ENCODE results near the gene C16orf74. TPM values are rescaled to one million over a fixed set of nuclear protein-coding genes. Genes with fewer than 3 reads are reported as not detected.

The C16orf74 gene
- total and polyA plus RNA-seq, 10 donors, result 12.1 to 107 (median 19.3) TPM

GRCh38 chr16:85759631-85760419 is 8.9 kb upstream of the C16orf74 start:
- Histone ChIP-seq H3K27me3 (replicated peaks in 1 of 7) (peaks cover 0 to 15% (median 0%) of the 10 kb centered on the region in 7 donors), H3K4me1 (peaks cover 5 to 83% (median 48%) of the 10 kb centered on the region in 6 donors), H3K4me3 (peak overlapping the region in 5 of 8 donors; percentile 16 to 52 (median 25)), H3K27ac (peak overlapping the region in 6 of 8 donors; percentile 42 to 92 (median 86)), H3K36me3 (no peaks in the 10 kb centered on the region), H3K9me3 (no peaks in the 10 kb centered on the region)
- DNase-seq, result peak; percentile 93
- TF ChIP-seq CTCF (IDR thresholded peaks at IDR 0.05 in 8 of 11, conservative IDR thresholded peaks at IDR 0.05 in 3 of 11) (peak; percentile 26 to 69 (median 64)), POLR2A (IDR thresholded peaks at IDR 0.05) (no peak), POLR2AphosphoS5 (IDR thresholded peaks at IDR 0.05) (peak in 2 of 3 donors; percentile 17 to 25)
- WGBS, 5 donors, result 55 to 66% (median 60%) methylated on average over 20 of the region's 20 CpGs
- intact Hi-C loops (cut with DNase I; ENCODE audit: low total_unique reads), result no loop called here

DNA sequence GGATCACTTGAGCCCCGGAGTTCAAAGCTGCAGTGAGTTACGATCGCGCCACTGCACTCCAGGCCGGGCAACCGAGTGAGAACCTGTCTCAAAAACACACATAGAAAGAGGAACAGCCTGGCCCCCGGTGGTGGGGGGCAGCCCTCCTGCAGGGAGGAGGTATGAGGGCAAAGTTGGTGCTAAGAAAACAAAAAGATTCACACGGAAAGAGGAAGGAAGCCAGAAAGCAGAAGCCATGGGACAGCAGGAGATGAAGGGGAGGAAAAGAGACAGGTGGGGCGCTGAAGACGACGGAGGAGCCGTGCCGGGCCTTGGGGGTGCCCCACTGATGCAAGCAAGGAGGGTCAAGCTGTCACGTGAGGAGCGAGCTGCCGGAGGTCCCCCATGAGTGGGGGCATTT is 8.2 kb upstream of the C16orf74 start:
- 12 to 29% (median 21%) methylated on average over 16 of the region's 16 CpGs for WGBS, 5 donors
- peak overlapping the region in 5 of 8 donors; percentile 16 to 52 (median 25) for H3K4me3 ChIP-seq
- H3K9me3 ChIP-seq, result no peaks in the 10 kb centered on the region
- TF ChIP-seq CTCF (IDR thresholded peaks at IDR 0.05 in 8 of 11, conservative IDR thresholded peaks at IDR 0.05 in 3 of 11) (peak in 1 of 11 experiments; percentile 8), POLR2A (IDR thresholded peaks at IDR 0.05) (no peak), POLR2AphosphoS5 (IDR thresholded peaks at IDR 0.05) (peak; percentile 5 to 70 (median 65))
- peaks cover 5 to 89% (median 54%) of the 10 kb centered on the region in 6 donors for H3K4me1 ChIP-seq
- H3K27ac ChIP-seq, result peak overlapping the region in 6 of 8 donors; percentile 42 to 92 (median 86)
- peaks cover 0 to 15% (median 0%) of the 10 kb centered on the region in 7 donors for H3K27me3 ChIP-seq (replicated peaks in 1 of 7)
- H3K36me3 ChIP-seq, result no peaks in the 10 kb centered on the region
- intact Hi-C loops (cut with DNase I; ENCODE audit: low total_unique reads), result no loop called here
- DNase-seq, result peak; percentile 91

GRCh38 chr16:85757341-85757822 is 6.5 kb upstream of the C16orf74 start:
- no peaks in the 10 kb centered on the region for H3K36me3 ChIP-seq
- H3K4me3 ChIP-seq, result no peak overlapping the region
- H3K9me3 ChIP-seq, result no peaks in the 10 kb centered on the region
- H3K4me1 ChIP-seq, result peaks cover 14 to 99% (median 71%) of the 10 kb centered on the region in 6 donors
- peaks cover 0 to 25% (median 0%) of the 10 kb centered on the region in 7 donors for H3K27me3 ChIP-seq (replicated peaks in 1 of 7)
- H3K27ac ChIP-seq, result peak overlapping the region in 6 of 8 donors; percentile 12 to 92 (median 86)
- no peak for DNase-seq
- TF ChIP-seq POLR2A (IDR thresholded peaks at IDR 0.05), result no peak
- no peak for TF ChIP-seq CTCF (IDR thresholded peaks at IDR 0.05 in 8 of 11, conservative IDR thresholded peaks at IDR 0.05 in 3 of 11)
- no peak for TF ChIP-seq POLR2AphosphoS5 (IDR thresholded peaks at IDR 0.05)
- intact Hi-C loops (cut with DNase I; ENCODE audit: low total_unique reads), result no loop called here
- WGBS, 5 donors, result 53 to 63% (median 57%) methylated on average over 7 of the region's 7 CpGs
